ENCODE results near the gene PAM.
"Not testable (repeated sequence)": the region's sequence is repeated elsewhere in the genome, so short reads cannot be mapped to it uniquely, and the experiment has no call there.

Gene PAM

GRCh38 chr5:102903074-102903871 is 148.2 kb downstream of the PAM start:
- no peak for DNase-seq

- DNase-seq, result no peak
Measured at GRCh38 chr5:102905056-102905455, 150.0 kb downstream of the PAM start.

DNA sequence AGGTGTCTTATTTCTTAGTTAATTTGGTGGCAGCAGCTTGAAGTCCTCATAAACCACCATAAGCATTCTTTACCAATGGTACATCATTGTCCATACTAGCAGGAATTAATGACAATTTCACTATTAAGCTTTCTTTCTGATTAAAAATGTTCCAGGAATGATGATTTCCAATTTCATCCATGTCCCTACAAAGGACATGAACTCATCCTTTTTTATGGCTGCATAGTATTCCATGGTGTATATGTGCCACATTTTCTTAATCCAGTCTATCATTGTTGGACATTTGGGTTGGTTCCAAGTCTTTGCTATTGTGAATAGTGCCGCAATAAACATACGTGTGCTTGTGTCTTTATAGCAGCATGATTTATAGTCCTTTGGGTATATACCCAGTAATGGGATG is 152.0 kb downstream of the PAM start:
- not testable (repeated sequence) for DNase-seq

DNA sequence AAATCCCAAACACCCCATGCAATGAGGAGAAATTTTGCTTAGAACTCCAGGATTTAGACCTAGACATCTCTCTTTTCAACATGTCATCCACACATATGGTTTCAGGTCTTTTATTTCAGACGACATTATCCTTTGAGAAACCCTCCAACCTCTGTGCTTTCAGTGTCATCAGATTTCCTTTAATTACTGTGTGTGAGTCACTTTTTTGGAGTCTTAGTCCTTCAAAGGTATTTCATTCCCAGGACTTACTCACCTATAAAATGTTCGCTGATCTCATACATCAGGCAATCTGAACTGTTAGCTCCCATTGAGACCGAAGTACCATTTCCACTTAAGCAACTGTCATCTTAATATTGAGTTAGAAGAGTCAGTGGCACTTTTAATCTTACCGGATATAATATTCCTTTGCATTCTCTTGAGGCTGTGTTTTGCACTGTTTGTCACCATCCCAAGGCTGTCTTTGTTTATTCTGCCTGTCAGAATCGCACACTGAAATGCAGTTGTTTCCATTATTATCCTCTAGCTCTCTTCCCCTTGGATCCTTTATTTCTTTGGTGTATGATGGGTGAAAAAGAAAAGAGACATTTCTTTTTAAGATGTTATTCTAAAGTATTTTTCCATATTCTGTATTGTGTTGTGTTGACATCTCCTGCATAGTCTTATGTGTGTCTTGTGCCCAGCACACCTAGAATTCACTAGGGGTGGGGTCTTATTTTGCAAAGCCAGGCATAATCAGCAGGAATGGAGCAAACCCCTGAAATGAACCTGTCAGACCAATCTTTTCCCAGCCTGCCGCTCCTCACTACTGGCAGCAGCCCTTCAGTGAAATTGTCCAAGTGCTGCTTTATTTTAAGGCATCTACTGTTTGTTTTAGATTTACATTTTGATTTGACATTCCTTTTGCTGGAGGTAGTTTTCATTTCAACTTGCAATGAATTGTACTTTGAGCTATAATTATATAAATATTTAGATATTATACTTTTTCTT is 155.4 kb downstream of the PAM start:
- no peak for DNase-seq

GRCh38 chr5:102911973-102912372 is 156.9 kb downstream of the PAM start:
- no peak for DNase-seq

DNA sequence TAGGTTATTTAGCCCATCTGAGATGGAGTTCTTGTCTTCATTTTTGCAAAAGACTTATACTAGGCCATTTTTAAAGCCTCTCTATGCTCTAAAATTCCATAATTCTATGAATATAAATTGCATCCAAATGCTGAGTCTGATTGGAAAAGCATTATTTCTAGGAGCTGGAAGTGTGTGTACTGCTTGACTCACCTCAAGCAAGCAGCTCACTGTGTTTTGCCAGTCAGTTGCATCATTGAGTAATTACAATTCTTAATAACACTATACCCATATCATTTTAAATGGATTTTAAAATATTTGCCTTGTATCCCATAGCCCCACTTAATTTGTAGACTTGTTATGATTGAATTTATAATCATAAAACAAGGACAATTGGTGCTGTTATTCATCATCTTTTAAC is 161.0 kb downstream of the PAM start:
- no peak for DNase-seq

DNA sequence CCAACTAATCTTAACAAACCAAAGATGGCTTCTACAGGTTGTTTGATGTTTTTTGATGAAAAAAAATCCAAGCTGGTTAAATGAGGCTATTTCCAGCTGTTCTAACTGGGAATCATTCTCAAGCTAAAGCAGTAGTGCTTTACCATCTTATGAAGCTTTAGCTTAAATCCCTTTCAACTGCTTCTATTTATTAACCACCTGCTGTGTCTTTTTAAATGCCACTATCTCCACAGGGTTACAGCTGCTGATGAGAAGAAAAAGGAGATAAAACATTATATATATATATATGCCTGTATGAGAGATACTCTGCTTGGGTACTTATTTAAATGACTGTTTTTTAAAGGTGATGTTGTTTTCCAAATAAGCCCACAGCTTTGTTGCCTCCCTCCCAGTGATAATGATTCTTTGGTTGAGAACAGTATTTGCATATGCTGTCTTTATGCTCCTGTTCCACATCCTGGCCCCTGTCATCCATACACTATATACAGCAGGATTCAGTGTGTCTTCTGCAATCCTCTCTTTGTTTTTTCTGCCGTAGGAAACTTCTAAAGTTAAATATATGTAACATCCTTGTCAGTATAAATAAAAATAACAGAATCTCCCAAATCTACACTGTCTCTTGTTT is 164.0 kb downstream of the PAM start:
- DNase-seq, result no peak

DNA sequence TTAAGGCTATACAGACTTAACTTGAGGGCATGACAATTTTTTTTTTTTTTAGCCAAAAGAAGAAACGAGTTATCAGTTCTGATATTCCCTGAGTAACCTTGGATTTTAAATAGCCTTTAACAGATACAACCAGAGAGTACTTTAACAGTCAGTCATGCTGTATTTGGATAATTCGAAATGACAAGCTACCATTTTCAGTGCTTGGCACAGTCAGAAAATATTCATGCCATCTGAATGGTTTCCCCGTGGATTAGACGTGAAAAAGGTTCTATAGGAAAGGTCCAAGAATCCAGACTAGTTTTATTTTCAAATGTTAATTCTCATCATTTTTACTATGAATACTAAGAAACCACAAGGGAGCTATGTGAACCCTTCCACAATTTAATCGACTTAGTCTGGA is 165.7 kb downstream of the PAM start:
- DNase-seq, result no peak

DNA sequence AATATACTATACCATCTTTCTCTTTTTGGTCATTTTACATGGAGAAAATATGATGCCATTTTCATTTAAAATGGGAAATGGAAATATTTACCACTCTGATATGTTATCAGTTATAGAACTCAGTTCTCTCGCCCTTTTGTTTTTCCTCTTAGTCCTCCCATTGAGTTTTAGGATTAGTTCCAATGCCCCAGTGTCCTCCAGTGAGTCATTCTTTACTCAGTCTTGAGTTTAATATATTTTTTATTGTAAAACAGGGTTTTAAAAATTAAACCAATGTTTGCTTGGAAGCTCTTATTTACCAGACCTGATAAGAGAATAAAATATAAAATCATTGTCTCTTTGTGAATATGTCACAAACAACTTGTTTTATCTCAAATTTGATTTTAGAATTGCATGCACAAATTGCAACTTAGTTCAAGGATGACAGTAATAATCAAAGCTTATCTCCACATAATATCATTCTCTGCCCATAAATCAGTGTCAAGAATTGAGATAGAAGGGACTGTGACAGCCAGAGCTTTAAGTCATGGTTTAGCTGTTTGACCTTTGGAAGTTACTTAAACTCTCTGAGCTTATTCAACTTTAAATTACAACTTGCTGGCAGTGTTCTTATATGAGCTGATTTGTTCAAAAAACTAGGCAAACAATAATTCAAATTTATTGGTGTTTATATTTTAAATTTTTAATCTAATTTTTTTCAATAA is 166.4 kb downstream of the PAM start:
- no peak for DNase-seq

DNA sequence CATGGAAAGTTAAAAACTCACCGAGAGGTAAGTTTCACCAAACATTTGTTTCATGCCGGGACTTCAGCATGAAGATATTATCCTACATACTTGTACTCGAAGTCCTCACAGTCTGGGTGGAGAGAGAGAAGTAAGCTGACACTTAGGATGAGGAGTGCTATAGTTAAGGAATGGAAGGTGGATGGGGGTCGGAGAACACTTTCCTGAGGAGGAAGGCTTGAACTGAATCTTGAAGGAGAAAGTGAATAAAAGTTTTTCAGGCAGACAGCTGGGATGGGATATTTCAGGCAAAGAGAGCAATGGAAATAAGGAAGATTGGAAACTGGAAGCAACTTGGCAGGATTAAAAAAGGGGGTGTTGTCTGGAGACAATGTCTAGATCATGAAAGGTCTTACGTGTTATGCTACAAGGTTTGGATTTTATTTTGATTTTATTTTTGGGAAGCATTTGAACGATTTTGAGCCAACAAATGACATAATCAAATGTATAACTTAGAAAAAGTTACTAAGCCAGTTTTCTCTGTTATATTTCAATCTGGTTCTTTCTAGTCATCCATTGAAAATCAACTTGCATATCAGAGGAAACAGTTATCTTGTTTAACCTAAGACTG is 167.1 kb downstream of the PAM start:
- DNase-seq, result no peak

DNA sequence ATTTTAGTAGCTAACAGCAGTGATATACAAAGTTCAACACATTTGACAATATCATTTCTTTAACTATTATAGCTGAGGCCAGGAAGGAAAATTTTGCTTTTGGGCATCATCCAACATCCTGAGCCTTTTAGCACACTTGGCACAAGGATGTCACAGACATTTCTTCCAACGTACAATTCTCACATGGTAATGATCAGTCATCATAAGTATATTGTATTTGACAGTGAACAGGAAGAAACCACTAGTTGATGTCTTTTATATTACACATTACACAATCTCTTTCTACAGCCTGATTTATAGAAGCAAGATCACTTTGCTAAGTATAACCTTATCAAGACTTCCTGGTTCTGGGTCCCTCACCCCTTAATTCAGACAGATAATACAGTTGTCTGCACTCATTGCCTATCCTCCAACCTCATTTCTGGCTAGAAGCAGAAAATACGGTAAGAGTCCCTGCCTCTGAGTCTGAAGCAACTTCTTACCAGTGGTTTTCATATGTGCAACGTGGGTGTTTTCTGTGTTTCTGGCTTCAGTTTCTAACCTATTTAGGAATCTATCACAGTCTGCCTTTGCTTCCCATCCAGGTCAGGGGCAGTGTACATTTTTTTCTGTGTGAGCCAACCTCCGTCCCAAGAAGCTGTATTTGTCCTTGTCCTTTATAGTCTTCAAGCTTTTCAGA is 167.8 kb downstream of the PAM start:
- DNase-seq, result no peak

GRCh38 chr5:102924963-102925362 is 169.9 kb downstream of the PAM start:
- DNase-seq, result no peak

DNA sequence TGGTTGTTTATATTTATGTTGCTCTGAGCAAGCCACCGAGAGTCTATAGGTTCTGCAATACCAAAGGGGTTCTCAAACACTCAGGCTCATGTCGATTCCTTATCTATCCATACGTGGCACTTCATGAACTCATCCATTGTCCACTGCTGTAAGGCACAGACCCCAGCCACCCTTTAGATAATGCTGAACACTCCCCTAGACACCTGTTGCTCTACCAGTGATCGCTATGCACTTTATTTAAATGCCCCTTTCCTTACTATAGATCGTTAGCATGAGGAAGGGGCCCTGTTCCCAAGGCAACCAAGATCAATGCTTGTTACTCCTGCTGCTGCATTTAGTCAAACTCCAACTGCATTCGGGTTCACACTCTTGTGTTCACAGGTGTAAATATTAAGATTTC is 171.9 kb downstream of the PAM start:
- DNase-seq, result no peak

DNA sequence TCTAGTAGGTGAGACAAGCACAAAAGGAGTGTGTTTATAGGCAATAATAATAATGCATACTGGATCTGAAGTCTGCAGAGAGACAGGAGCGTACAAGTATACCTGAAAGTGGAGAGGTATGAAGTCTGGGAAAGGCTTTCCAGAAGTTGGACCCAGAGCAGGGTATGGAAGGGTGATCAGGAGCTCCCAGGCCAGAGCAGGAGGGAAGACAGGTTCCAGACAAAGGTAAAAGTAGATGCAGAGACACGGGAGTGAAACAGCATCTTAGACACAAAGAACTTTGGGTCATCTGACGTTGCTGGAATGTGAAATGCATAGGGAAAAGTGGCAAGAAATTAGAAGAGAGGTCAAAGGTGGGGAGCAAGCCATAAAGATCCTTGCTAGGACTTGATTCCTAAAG is 175.1 kb downstream of the PAM start:
- DNase-seq, result no peak

GRCh38 chr5:102931085-102931725 is 176.1 kb downstream of the PAM start:
- no peak for DNase-seq

DNA sequence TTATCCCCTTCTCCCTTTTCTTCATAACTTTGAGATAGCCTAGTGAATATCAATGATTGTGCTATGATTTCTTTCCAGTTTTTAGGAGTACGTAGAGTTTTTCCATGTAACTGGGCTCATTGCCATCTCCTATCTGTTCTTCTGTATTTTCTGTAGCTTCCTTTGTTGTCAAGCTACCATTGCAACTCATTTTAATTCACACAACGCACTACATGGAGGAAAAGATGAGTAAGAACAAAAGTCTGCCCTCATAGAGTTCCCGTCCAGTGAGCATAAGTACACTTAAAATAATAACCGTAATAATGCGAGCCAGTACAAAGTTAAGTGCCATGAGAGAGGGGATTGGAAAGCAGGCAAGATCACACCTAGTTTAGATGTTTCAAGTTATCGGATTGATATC is 177.7 kb downstream of the PAM start:
- no peak for DNase-seq

DNA sequence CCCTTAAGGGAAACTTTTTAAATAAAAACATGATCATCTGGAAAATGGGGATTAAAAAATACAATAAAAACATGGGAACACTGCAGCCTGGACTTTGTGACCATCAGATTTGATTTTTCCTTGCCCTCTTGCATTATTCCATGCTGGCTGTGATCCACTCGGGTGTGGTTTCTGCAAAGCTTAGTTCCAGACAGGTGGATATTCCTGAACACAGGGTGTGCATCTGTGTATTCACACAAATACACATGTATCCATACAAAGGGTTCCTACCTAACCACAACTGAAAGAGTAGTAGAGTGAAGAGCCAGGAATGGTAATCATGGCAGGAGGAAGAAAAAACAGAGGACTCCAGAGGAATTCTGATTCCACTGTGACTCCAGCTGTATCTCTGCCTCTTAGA is 178.2 kb downstream of the PAM start:
- DNase-seq, result no peak

DNA sequence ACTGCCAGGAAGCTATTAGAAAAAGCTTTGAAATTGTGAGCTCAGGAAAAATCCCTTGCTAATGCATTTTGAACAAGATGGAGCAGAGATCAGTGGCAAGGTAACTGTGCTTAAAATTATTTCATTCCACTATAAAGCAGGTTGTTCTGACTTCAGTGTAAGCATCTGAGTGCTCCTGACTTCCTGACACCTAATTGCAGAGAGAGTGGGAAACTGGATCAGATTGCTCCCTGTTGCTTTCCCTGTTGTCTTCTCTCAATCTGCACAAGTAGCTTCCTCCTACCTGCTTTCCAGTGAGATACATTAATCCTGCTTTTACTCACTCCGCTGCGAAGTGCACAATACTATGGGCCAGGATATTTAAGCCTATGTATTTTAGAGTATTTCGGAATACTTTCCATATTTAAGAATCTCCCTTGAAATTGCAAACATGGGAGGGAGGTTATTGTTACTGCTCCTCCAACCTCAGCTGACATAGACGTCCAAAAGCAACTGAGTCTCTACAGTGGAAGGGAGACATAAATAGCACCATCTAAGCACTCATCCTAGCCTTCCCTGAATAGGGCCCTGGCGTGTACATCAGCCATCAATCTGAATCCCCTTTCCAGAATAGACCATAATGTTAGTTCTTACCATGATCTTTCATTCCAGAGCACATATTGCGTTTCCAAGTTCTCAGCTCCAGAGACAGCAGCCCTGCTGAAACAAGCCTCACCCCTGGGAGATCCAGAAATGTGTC is 178.8 kb downstream of the PAM start:
- no peak for DNase-seq

- no peak for DNase-seq
Measured at GRCh38 chr5:102937894-102938293, 182.8 kb downstream of the PAM start.

DNA sequence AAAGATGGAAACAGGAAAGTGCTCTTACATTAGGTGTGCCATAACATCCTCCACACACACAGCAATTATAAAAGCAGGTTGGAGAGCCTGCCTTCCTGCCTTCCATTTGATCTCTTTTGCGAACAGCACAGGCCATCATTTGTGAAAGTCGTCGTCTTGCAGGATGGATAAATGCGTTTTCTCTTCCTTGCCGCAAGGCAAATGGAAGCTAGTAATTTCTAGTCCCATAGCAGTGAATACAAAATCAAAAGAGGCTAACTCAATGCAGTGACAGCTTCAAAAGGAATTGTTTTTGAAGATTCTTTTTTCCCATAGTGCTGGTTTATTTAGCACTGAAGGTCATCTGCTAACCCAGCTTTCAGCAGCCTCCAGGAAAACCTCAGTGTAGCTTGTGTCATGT is 186.0 kb downstream of the PAM start:
- DNase-seq, result no peak

DNA sequence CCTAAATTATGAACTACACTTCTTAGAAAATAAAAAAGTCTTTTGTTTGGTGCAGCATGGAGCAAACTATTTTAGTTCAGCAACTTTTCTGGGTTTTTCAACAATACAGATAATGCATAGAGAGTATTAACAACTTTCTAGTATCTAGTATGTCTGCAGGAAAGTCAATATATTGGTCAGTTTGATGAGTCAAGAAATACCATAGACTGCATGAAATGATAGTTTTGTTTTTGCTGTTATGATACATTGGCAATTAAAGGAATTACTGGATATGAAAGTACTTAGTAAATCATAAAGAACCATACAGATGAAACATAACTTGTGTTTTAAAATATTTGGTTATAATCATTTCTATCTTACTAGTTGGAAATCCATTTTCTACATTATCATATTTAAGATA is 191.3 kb downstream of the PAM start:
- no peak for DNase-seq
